Psoas muscle (tissue), 8 donors: Measurements from ENCODE around the gene DLG3. TPM values are rescaled to one million over a fixed set of nuclear protein-coding genes. Genes with fewer than 3 reads are reported as not detected.

Source experiments
- ATAC-seq, 4 donors: fragments of 200-7000 bp; cut with Tn5 transposase; one replicate each; pipeline ENCODE4 v1.9.1; 2020; ENCODE audit warnings: moderate library complexity in 3 of 4, mild to moderate bottlenecking in 2 of 4
- DNase-seq, 2 donors: peaks; one replicate each; pipeline ENCODE4 v3.0.0-alpha.2; 2020
- H3K27ac ChIP-seq: fragments of 200-600 bp; one replicate; pipeline ENCODE4 v1.8.0; 2022
- H3K27me3 ChIP-seq, 3 donors: fragments of 200-600 bp in 1 of 3; one replicate each; pipeline versions ENCODE4 v1.6.1 to v1.8.0; 2013 to 2022; ENCODE audit warnings: low read length in 2 of 3, mild to moderate bottlenecking in 2 of 3, moderate library complexity in 1 of 3; ENCODE audit not compliant: insufficient read depth in 3 of 3
- H3K36me3 ChIP-seq, 2 donors: fragments of 200-600 bp in 1 of 2; one replicate each; pipeline versions ENCODE4 v1.6.1 to v1.8.0; 2013 to 2022; ENCODE audit warnings: low read depth in 1 of 2, mild to moderate bottlenecking in 1 of 2, moderate library complexity in 1 of 2; ENCODE audit not compliant: insufficient read depth in 1 of 2
- H3K4me1 ChIP-seq: fragments of 200-600 bp; one replicate; pipeline ENCODE4 v1.8.0; 2022
- H3K4me3 ChIP-seq: fragments of 200-600 bp; one replicate; pipeline ENCODE4 v1.8.0; 2022; ENCODE audit warnings: mild to moderate bottlenecking
- H3K9me3 ChIP-seq: fragments of 200-600 bp; one replicate; pipeline ENCODE4 v1.8.0; 2022
- WGBS, 3 donors: extraction: QIAGEN DNeasy Blood & Tissue Kit; methylation state at CpG; one replicate each; pipeline versions ENCODE4 v1.1.6 to v1.1.7; 2013; 5-methylcytosine and 5-hydroxymethylcytosine counted together
- intact Hi-C, 2 donors: fragments of 100-400 bp; cut with DNase I; formaldehyde crosslinking; loops; one replicate each; pipeline versions ENCODE4 v1.11.0 to v1.14.2; 2022
- polyA plus RNA-seq, 3 donors: library from polyadenylated mRNA; stranded (reverse); fragments of 200-250 nt; gene quantifications; one replicate each; pipeline ENCODE4 v1.2.3, GENCODE V29; 2013
- total RNA-seq, 4 donors: library from RNA; stranded (reverse); fragmentation: NEBNext Ultra II Directional in 2 of 4; extraction: Animal tissue kit (Norgen Biotek cat#: 25700) in 2 of 4; gene quantifications; one replicate each; pipeline versions ENCODE4 v1.2.1 to v1.2.4, GENCODE V29; 2021 to 2023
- TF ChIP-seq, protein P1 (sequence below): fragments of 200-600 bp; IDR thresholded peaks from one replicate; pipeline ENCODE4 v1.8.0; 2022; ENCODE audit warnings: antibody characterized with exemption
- donor health status: healthy with polysubstance abuse.
- donor health status: DM: no; HTN: no; CAD: no; lungs with moderate emphysema.
- donor health status: Bipolar disorder and iron deficiency.
- donor health status: healthy.
- donor health status: DM: yes; HTN: yes; CAD: no.
- donor health status: DM: no; HTN: no; CAD: no.
- donor health status: DM: no; HTN: no; CAD: no.
- donor health status: DM: yes; HTN: yes; CAD: no.

DLG3 gene
- total and polyA plus RNA-seq, 7 donors: 0.27 to 1.6 (median 1.2) TPM

DNA sequence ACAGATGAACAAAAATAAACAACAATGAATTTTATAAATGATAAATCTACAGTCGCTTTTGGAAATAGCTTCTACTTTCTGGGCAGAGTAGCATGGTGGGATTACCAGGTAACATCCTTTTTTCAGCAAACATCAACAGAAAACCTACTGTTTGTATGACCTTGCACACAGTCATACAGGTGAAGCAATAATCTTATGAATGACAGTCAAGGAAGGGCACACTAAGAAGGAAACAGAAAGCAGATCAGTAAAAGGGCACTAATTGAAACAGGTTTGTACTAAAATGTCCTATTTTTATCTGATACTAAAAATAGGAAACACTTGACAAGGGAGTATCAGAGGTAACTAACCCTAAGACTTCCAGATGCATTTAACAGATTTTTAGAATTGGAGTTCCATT, 108.9 kb downstream of the DLG3 start:
- no peaks in the 10 kb centered on the region for H3K4me1 ChIP-seq
- 31 to 84% (median 82%) methylated on average over 1 of the region's 1 CpG for WGBS, 3 donors
- TF ChIP-seq, protein P1, sequence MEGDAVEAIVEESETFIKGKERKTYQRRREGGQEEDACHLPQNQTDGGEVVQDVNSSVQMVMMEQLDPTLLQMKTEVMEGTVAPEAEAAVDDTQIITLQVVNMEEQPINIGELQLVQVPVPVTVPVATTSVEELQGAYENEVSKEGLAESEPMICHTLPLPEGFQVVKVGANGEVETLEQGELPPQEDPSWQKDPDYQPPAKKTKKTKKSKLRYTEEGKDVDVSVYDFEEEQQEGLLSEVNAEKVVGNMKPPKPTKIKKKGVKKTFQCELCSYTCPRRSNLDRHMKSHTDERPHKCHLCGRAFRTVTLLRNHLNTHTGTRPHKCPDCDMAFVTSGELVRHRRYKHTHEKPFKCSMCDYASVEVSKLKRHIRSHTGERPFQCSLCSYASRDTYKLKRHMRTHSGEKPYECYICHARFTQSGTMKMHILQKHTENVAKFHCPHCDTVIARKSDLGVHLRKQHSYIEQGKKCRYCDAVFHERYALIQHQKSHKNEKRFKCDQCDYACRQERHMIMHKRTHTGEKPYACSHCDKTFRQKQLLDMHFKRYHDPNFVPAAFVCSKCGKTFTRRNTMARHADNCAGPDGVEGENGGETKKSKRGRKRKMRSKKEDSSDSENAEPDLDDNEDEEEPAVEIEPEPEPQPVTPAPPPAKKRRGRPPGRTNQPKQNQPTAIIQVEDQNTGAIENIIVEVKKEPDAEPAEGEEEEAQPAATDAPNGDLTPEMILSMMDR: no peak
- ATAC-seq (no peak), DNase-seq (no peak)
- no peaks in the 10 kb centered on the region for H3K27me3 ChIP-seq
- H3K9me3 ChIP-seq: no peaks in the 10 kb centered on the region
- H3K36me3 ChIP-seq: no peaks in the 10 kb centered on the region
- intact Hi-C loops: no loop called here
- H3K4me3 ChIP-seq: no peak overlapping the region
- no peak overlapping the region for H3K27ac ChIP-seq

DNA sequence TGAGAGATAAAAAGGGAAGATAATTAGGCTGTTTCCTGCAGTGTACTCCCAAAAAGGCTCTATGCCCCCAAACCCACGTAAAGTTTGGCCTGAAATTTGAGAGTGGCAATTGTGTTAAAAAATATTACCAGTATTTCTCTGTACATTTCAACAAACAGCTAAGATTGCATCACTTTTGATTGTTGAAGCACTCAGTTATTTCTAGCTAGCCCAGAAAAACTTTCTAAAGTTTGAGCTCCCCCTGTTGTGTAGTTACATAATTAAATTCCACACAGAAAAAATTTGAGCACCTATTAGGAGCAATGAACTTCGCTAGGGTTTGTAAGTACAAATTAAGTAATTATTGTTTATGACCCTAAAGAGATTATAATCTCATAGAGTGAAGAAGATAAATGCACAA, 109.4 kb downstream of the DLG3 start:
- no peaks in the 10 kb centered on the region for H3K36me3 ChIP-seq
- ATAC-seq (no peak), DNase-seq (no peak)
- H3K4me3 ChIP-seq: no peak overlapping the region
- H3K27me3 ChIP-seq: no peaks in the 10 kb centered on the region
- TF ChIP-seq, protein P1: no peak
- no peaks in the 10 kb centered on the region for H3K9me3 ChIP-seq
- 3 to 32% (median 8%) methylated on average over 2 of the region's 2 CpGs for WGBS, 3 donors
- no peaks in the 10 kb centered on the region for H3K4me1 ChIP-seq
- H3K27ac ChIP-seq: no peak overlapping the region
- intact Hi-C loops: no loop called here

DNA sequence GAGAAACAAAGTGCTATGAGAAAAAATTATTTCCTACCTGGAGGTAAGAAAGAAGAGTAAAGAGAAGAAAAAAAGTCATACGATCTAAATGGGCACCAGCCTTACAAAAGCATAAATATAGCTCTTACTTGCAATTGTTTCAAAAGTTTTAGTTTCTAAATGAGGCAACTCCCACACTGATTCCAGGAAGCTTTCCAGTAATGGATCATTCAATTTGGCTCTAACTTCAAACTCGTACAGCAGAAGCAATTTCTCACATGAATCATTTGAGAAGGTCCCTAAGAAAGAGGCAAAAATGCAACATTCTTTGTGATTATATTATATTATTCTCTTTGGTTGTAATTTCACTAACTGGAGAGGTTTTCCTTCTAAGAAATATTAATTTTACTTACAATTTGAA, 109.9 kb downstream of the DLG3 start:
- Histone ChIP-seq H3K9me3 (no peaks in the 10 kb centered on the region), H3K27me3 (no peaks in the 10 kb centered on the region), H3K4me3 (no peak overlapping the region), H3K27ac (no peak overlapping the region), H3K4me1 (no peaks in the 10 kb centered on the region), H3K36me3 (no peaks in the 10 kb centered on the region)
- DNase-seq (no peak), ATAC-seq (no peak)
- WGBS, 3 donors: 12 to 24% (median 21%) methylated on average over 2 of the region's 2 CpGs
- intact Hi-C loops: no loop called here
- TF ChIP-seq, protein P1: no peak

DNA sequence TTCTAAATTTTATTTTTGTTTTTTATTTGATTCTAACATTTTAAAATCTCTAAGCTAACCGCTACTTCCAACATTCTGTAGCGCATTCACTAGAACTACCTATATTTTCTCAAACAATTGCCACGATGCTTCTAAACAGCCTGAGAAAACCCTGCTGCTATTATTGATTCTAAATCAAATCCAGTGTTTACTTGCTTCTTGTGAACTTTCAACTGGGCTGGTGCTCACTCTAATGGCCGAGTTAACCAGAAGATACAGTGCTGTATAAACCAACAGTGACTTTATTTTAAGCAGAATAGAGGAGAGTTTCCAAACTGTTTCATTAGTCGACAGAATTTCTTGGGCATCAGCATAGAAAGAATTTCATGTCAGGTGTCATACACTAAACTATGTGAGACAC, 110.3 kb downstream of the DLG3 start:
- no peaks in the 10 kb centered on the region for H3K9me3 ChIP-seq
- H3K4me1 ChIP-seq: no peaks in the 10 kb centered on the region
- 66 to 88% (median 83%) methylated on average over 5 of the region's 5 CpGs for WGBS, 3 donors
- no peak overlapping the region for H3K27ac ChIP-seq
- no peaks in the 10 kb centered on the region for H3K36me3 ChIP-seq
- DNase-seq (no peak), ATAC-seq (no peak)
- no peak overlapping the region for H3K4me3 ChIP-seq
- TF ChIP-seq, protein P1: no peak
- intact Hi-C loops: loop anchor here in 1 of 2 donors (5.0 kb wide), 1 partner anchor 103 kb away; no protein-coding TSS in a partner anchor
- H3K27me3 ChIP-seq: no peaks in the 10 kb centered on the region

Other genes with a start within 250 kb of the DLG3 start
- not detected for gene AWAT1, start 210.2 kb upstream of the DLG3 start, total RNA-seq
- not detected for gene AWAT1, start 210.2 kb upstream of the DLG3 start, polyA plus RNA-seq
- gene P2RY4, start 184.6 kb upstream of the DLG3 start, total RNA-seq: under 1 TPM in 2 of 4 donors, not detected in 2; 0.17 to 0.18 TPM
- gene P2RY4, start 184.6 kb upstream of the DLG3 start, polyA plus RNA-seq: under 1 TPM; 0.05 to 0.08 (median 0.05) TPM
- gene ARR3, start 176.5 kb upstream of the DLG3 start, total RNA-seq: not detected
- not detected for gene ARR3, start 176.5 kb upstream of the DLG3 start, polyA plus RNA-seq
- gene RAB41, start 162.7 kb upstream of the DLG3 start, total RNA-seq: not detected
- gene RAB41, start 162.7 kb upstream of the DLG3 start, polyA plus RNA-seq: not detected
- 10 to 100 TPM; 18.5 to 26.2 (median 19.7) TPM for gene PDZD11, start 154.9 kb upstream of the DLG3 start, total RNA-seq
- 10 to 100 TPM; 22.0 to 28.7 (median 27.9) TPM for gene PDZD11, start 154.9 kb upstream of the DLG3 start, polyA plus RNA-seq
- under 1 TPM in 3 of 4 donors, not detected in 1; 0.07 to 0.15 (median 0.08) TPM for gene KIF4A, start 154.7 kb upstream of the DLG3 start, total RNA-seq
- gene KIF4A, start 154.7 kb upstream of the DLG3 start, polyA plus RNA-seq: under 1 TPM in 2 of 3 donors, not detected in 1; 0.04 TPM
- gene GDPD2, start 21.5 kb upstream of the DLG3 start, total RNA-seq: not detected
- under 1 TPM in 1 of 3 donors, not detected in 2; 0.01 TPM for gene GDPD2, start 21.5 kb upstream of the DLG3 start, polyA plus RNA-seq